Stimulated activated CD8-positive, alpha-beta memory T cell treated with anti-CD3 and anti-CD28 coated beads, Interleukin-12 subunit alpha, Interleukin-12 subunit beta, amount 100 ng/mL, for 24 hours (primary cell): ENCODE data around the gene ZNF670.
A peak's percentile ranks its signal among the peaks of the same experiment; 100 is the strongest.

ENCODE experiments used
- DNase-seq: peaks from one replicate; pipeline ENCODE4 v3.0.0-alpha.2; 2020; ENCODE audit errors: extremely low read depth

ZNF670 gene

GRCh38 chr1:247103859-247104591, 25.4 kb upstream of the ZNF670 start, which contains the start of gene ZNF669:
Gene ZNF669 (minus strand): TSS chr1:247104356. CDS start chr1:247104199, 157 bp downstream.
- DNase-seq = peak; percentile 88

- no peak for DNase-seq
Observed at GRCh38 chr1:247102381-247102780, 23.8 kb upstream of the ZNF670 start.

GRCh38 chr1:247100676-247101279, 22.2 kb upstream of the ZNF670 start:
- no peak for DNase-seq

- DNase-seq = no peak
Observed at GRCh38 chr1:247096958-247097357, 18.3 kb upstream of the ZNF670 start.

GRCh38 chr1:247096544-247096943, 17.9 kb upstream of the ZNF670 start:
- no peak for DNase-seq

- no peak for DNase-seq
Observed at GRCh38 chr1:247096112-247096511, 17.5 kb upstream of the ZNF670 start.

- DNase-seq = no peak
Observed at GRCh38 chr1:247090455-247090854, 11.8 kb upstream of the ZNF670 start.

- no peak for DNase-seq
Observed at GRCh38 chr1:247089616-247090375, 11.2 kb upstream of the ZNF670 start.

GRCh38 chr1:247088967-247089366, 10.4 kb upstream of the ZNF670 start:
- no peak for DNase-seq

- DNase-seq = no peak
Observed at GRCh38 chr1:247087256-247087655, 8.6 kb upstream of the ZNF670 start.

- no peak for DNase-seq
Observed at GRCh38 chr1:247085310-247085709, 6.7 kb upstream of the ZNF670 start.

GRCh38 chr1:247084771-247085170, 6.2 kb upstream of the ZNF670 start:
- no peak for DNase-seq

GRCh38 chr1:247079141-247079874, 697 bp upstream of the ZNF670 start:
- no peak for DNase-seq

GRCh38 chr1:247077876-247078257, 744 bp downstream of the ZNF670 start:
- no peak for DNase-seq

GRCh38 chr1:247077213-247077612, 1.4 kb downstream of the ZNF670 start:
- DNase-seq = no peak

GRCh38 chr1:247070645-247071044, 8.0 kb downstream of the ZNF670 start:
- no peak for DNase-seq

GRCh38 chr1:247064304-247064703, 14.3 kb downstream of the ZNF670 start:
- no peak for DNase-seq

- DNase-seq = no peak
Observed at GRCh38 chr1:247060771-247061170, 17.8 kb downstream of the ZNF670 start.

GRCh38 chr1:247056071-247056470, 22.5 kb downstream of the ZNF670 start:
- DNase-seq = no peak

- DNase-seq = no peak
Observed at GRCh38 chr1:247054992-247055415, 23.6 kb downstream of the ZNF670 start.

GRCh38 chr1:247047702-247048101, 30.9 kb downstream of the ZNF670 start:
- DNase-seq = no peak

- DNase-seq = no peak
Observed at GRCh38 chr1:247047260-247047659, 31.4 kb downstream of the ZNF670 start.
